ENCODE measurements around the gene PPP2R5C. TPM values are rescaled to one million over a fixed set of nuclear protein-coding genes. Genes with fewer than 3 reads are reported as not detected.

PPP2R5C gene
- total and polyA plus RNA-seq, 2 of the 8 experiments (the other 6 are each of a cell fraction or from before 2014, with no cell fraction given): 49.6 to 95.9 TPM

DNA sequence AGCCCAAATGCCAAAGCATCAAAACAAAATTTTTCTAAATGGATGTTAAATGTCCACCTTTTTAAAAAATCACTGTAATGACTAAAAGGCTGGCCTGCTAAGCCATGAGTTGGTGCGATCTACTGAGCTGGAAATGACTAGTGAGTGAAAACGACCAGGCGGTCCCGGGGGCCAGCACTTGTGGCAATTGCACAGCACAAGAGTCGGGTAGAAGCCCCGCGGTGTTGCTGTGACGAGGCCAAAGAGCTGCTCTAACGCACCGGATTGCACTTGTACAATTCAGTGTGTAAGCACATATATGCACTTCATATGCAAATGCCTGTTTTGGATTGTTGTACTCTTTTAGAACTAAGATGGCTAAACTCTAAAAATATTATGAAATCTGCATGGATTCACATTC is 138.7 kb downstream of the PPP2R5C start (continued):
- TF ChIP-seq GABPA (IDR thresholded peaks at IDR 0.05; ENCODE audit: borderline replicate concordance, insufficient read depth, low read length) (no peak), BACH1 (IDR thresholded peaks at IDR 0.05; ENCODE audit: low read length) (no peak), RNF2 (IDR thresholded peaks at IDR 0.05; ENCODE audit: borderline replicate concordance, low read depth, low read length, missing control alignments, poor library complexity, severe bottlenecking) (no peak), SUZ12 (IDR thresholded peaks at IDR 0.05; ENCODE audit: low read length) (no peak)
